Measurements from ENCODE around the gene HS3ST5. TPM values are rescaled to one million over a fixed set of nuclear protein-coding genes. Genes with fewer than 3 reads are reported as not detected.

Gene HS3ST5
- polyA plus RNA-seq, 1 donor (not counting 4 experiments of a cell fraction or from before 2014, with no cell fraction given), result not detected

- Histone ChIP-seq H3K4me3 (ENCODE audit: control insufficient read depth in 2 of 3, extremely low read depth in 1 of 3, insufficient read depth in 2 of 3, low read depth in 1 of 3, low read length in 3 of 3) (no peak overlapping the region), H2AFZ (ENCODE audit: control insufficient read depth, low read length) (no peak overlapping the region), H3K9ac (ENCODE audit: control insufficient read depth, extremely low read depth, insufficient read depth, low read length) (no peak overlapping the region), H3K27ac (ENCODE audit: control insufficient read depth, insufficient read depth, low read length) (no peak overlapping the region), H3K9me3 (ENCODE audit: control insufficient read depth, low read depth, low read length) (no peaks in the 10 kb centered on the region), H3K4me1 (ENCODE audit: control insufficient read depth, extremely low read depth, insufficient read depth, low read length) (no peaks in the 10 kb centered on the region), H3K36me3 (ENCODE audit: control insufficient read depth in 2 of 2, extremely low read depth in 1 of 2, insufficient read depth in 2 of 2, low read length in 2 of 2) (no peaks in the 10 kb centered on the region), H3K4me2 (ENCODE audit: control insufficient read depth, extremely low read depth, insufficient read depth, low read depth, low read length) (no peak overlapping the region), H4K20me1 (ENCODE audit: control insufficient read depth, extremely low read depth, insufficient read depth, low read length) (no peaks in the 10 kb centered on the region), H3K27me3 (ENCODE audit: control insufficient read depth, extremely low read depth, insufficient read depth, low read length) (peaks cover 3% of the 10 kb centered on the region), H3K79me2 (ENCODE audit: control insufficient read depth, insufficient read depth, low read length) (no peaks in the 10 kb centered on the region), H3K9me1 (ENCODE audit: control insufficient read depth, extremely low read depth, insufficient read depth, low read length) (no peaks in the 10 kb centered on the region)
- dilution Hi-C loops (cut with MboI; ENCODE audit: extremely low pct_ligation_motif_present, low sequenced_read_pairs), result no loop called here
- FAIRE-seq, result no peak
- no peak for DNase-seq (ENCODE audit: low read depth, low spot score)
- TF ChIP-seq EZH2 (IDR thresholded peaks at IDR 0.05; ENCODE audit: low read length), result no peak
- TF ChIP-seq, protein P1, sequence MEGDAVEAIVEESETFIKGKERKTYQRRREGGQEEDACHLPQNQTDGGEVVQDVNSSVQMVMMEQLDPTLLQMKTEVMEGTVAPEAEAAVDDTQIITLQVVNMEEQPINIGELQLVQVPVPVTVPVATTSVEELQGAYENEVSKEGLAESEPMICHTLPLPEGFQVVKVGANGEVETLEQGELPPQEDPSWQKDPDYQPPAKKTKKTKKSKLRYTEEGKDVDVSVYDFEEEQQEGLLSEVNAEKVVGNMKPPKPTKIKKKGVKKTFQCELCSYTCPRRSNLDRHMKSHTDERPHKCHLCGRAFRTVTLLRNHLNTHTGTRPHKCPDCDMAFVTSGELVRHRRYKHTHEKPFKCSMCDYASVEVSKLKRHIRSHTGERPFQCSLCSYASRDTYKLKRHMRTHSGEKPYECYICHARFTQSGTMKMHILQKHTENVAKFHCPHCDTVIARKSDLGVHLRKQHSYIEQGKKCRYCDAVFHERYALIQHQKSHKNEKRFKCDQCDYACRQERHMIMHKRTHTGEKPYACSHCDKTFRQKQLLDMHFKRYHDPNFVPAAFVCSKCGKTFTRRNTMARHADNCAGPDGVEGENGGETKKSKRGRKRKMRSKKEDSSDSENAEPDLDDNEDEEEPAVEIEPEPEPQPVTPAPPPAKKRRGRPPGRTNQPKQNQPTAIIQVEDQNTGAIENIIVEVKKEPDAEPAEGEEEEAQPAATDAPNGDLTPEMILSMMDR (optimal IDR thresholded peaks at IDR 0.05 in 1 of 3, IDR thresholded peaks at IDR 0.05 in 1 of 3, conservative IDR thresholded peaks at IDR 0.05 in 1 of 3; ENCODE audit: extremely low read depth in 1 of 3, insufficient read depth in 2 of 3, low read length in 3 of 3), result no peak
These were observed 210.9 kb downstream of the HS3ST5 start for GRCh38 chr6:114131945-114132344.

DNA sequence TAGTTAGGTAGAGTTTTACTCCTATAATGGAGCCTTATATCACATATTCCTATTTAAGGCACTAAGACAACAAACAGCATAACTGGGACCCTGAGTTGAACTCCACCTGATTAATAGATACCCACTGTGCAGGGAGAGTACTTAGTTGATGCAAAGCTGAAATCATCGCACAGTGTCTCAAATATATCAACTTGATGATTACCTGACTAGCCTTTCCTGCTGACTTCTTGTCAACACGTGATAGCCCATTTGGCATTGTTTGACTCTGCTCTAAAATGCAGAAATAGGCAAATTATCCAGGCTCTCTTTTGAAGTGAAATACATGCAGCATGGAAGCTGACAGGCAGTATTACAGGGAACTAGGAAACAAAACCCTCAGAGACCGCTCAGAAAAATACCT is 217.2 kb downstream of the HS3ST5 start:
- no peak for FAIRE-seq
- no peak for TF ChIP-seq EZH2 (IDR thresholded peaks at IDR 0.05; ENCODE audit: low read length)
- TF ChIP-seq, protein P1 (optimal IDR thresholded peaks at IDR 0.05 in 1 of 3, IDR thresholded peaks at IDR 0.05 in 1 of 3, conservative IDR thresholded peaks at IDR 0.05 in 1 of 3; ENCODE audit: extremely low read depth in 1 of 3, insufficient read depth in 2 of 3, low read length in 3 of 3), result no peak

More for the DNA sequence above, 217.2 kb downstream of the HS3ST5 start:
- Histone ChIP-seq H3K9ac (ENCODE audit: control insufficient read depth, extremely low read depth, insufficient read depth, low read length) (no peak overlapping the region), H3K79me2 (ENCODE audit: control insufficient read depth, insufficient read depth, low read length) (no peaks in the 10 kb centered on the region), H3K4me1 (ENCODE audit: control insufficient read depth, extremely low read depth, insufficient read depth, low read length) (no peaks in the 10 kb centered on the region), H4K20me1 (ENCODE audit: control insufficient read depth, extremely low read depth, insufficient read depth, low read length) (no peaks in the 10 kb centered on the region), H3K4me3 (ENCODE audit: control insufficient read depth in 2 of 3, extremely low read depth in 1 of 3, insufficient read depth in 2 of 3, low read depth in 1 of 3, low read length in 3 of 3) (no peak overlapping the region), H3K27me3 (ENCODE audit: control insufficient read depth, extremely low read depth, insufficient read depth, low read length) (no peaks in the 10 kb centered on the region), H3K27ac (ENCODE audit: control insufficient read depth, insufficient read depth, low read length) (no peak overlapping the region), H3K9me3 (ENCODE audit: control insufficient read depth, low read depth, low read length) (no peaks in the 10 kb centered on the region), H2AFZ (ENCODE audit: control insufficient read depth, low read length) (no peak overlapping the region), H3K4me2 (ENCODE audit: control insufficient read depth, extremely low read depth, insufficient read depth, low read depth, low read length) (no peak overlapping the region), H3K36me3 (ENCODE audit: control insufficient read depth in 2 of 2, extremely low read depth in 1 of 2, insufficient read depth in 2 of 2, low read length in 2 of 2) (no peaks in the 10 kb centered on the region), H3K9me1 (ENCODE audit: control insufficient read depth, extremely low read depth, insufficient read depth, low read length) (no peaks in the 10 kb centered on the region)
- DNase-seq (ENCODE audit: low read depth, low spot score), result no peak
- dilution Hi-C loops (cut with MboI; ENCODE audit: extremely low pct_ligation_motif_present, low sequenced_read_pairs), result no loop called here
